Tibial nerve (tissue), 4 donors: ENCODE results near the gene IGFL2.

ENCODE experiments used
- CTCF ChIP-seq, 5 experiments: fragments of 200-600 bp in 3 of 5; fragments of 450-650 bp in 2 of 5; sonication (generic) in 3 of 5; IDR thresholded peaks; one replicate each; pipeline ENCODE4 v1.5.1; 2016 to 2019; ENCODE audit warnings: antibody characterized with exemption in 5 of 5, mild to moderate bottlenecking in 3 of 5, moderate library complexity in 2 of 5
- EP300 ChIP-seq, 2 donors: sonication (generic); formaldehyde crosslinking; IDR thresholded peaks; one replicate each; pipeline ENCODE4 v1.6.1; 2017; ENCODE audit warnings: antibody characterized with exemption in 2 of 2, mild to moderate bottlenecking in 1 of 2
- POLR2A ChIP-seq, 2 donors: fragments of 450-650 bp; IDR thresholded peaks; one replicate each; pipeline ENCODE4 v1.6.1; 2017; ENCODE audit warnings: antibody characterized with exemption in 2 of 2, mild to moderate bottlenecking in 2 of 2, moderate library complexity in 2 of 2

- TF ChIP-seq POLR2A (IDR thresholded peaks at IDR 0.05) (no peak), CTCF (IDR thresholded peaks at IDR 0.05) (no peak), EP300 (IDR thresholded peaks at IDR 0.05) (no peak)
Observed at GRCh38 chr19:46191356-46191755, 43.3 kb downstream of the IGFL2 start.
